ENCODE data around the gene SURF1. TPM values are rescaled to one million over a fixed set of nuclear protein-coding genes. Genes with fewer than 3 reads are reported as not detected.

The SURF1 gene
- total and polyA plus RNA-seq, 7 donors, result 27.7 to 127 (median 54.9) TPM

DNA sequence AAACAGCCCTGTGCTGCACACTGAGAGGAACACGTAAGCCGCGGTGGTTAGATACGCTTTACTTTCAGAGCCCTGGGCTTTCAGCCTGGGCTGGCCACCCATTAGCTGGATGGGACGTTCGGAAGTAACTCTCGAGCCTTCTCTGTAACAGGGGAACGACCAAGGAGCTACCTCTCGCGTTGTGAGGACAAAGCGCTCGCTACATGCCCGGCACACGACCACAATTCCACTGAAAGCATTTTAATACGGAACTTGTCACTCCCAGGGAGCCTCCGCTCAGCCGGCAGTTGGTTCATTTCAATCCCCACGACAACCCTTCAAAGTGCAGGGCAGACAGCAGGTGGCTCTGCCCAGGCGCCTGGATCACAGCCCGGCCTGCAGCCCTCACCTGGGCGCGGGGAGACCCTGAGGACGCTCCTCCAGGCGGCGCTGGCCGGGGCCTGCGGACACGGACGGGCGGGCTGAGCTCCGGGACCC, 368 bp downstream of the SURF1 start:
- no peak for TF ChIP-seq CTCF (IDR thresholded peaks at IDR 0.05)
- Histone ChIP-seq H3K27me3 (ENCODE audit: insufficient read depth in 3 of 3, low read length in 2 of 3) (no peaks in the 10 kb centered on the region), H3K4me1 (peaks cover 26% of the 10 kb centered on the region), H3K9me3 (no peaks in the 10 kb centered on the region), H3K36me3 (ENCODE audit: insufficient read depth in 1 of 2, low read depth in 1 of 2) (peaks cover 0 to 54% of the 10 kb centered on the region in 2 donors), H3K4me3 (peak overlapping the region; percentile 72), H3K27ac (peak overlapping the region; percentile 79)
- DNase-seq, result no peak
- intact Hi-C loops (cut with DNase I), result loop anchor here in 1 of 2 donors (5.0 to 10.0 kb wide), 3 partner anchors 51 to 131 kb away; no protein-coding TSS in a partner anchor
- peak; percentile 23 to 58 (median 44) for ATAC-seq
- 0 to 2% (median 0%) methylated on average over 21 to 31 of the region's 31 CpGs for WGBS, 3 donors

GRCh38 chr9:133354766-133355165, 1.5 kb downstream of the SURF1 start:
- peaks cover 4 to 56% of the 10 kb centered on the region in 2 donors for H3K36me3 ChIP-seq (ENCODE audit: insufficient read depth in 1 of 2, low read depth in 1 of 2)
- peaks cover 30% of the 10 kb centered on the region for H3K4me1 ChIP-seq
- no peaks in the 10 kb centered on the region for H3K9me3 ChIP-seq
- intact Hi-C loops (cut with DNase I), result loop anchor here in 1 of 2 donors (5.0 to 10.0 kb wide), 3 partner anchors 53 to 133 kb away; no protein-coding TSS in a partner anchor
- no peak for TF ChIP-seq CTCF (IDR thresholded peaks at IDR 0.05)
- DNase-seq (no peak), ATAC-seq (no peak)
- H3K4me3 ChIP-seq, result peak overlapping the region; percentile 72
- 57 to 68% (median 65%) methylated on average over 7 of the region's 7 CpGs for WGBS, 3 donors
- no peak overlapping the region for H3K27ac ChIP-seq
- no peaks in the 10 kb centered on the region for H3K27me3 ChIP-seq (ENCODE audit: insufficient read depth in 3 of 3, low read length in 2 of 3)

GRCh38 chr9:133353548-133353947, 2.7 kb downstream of the SURF1 start:
- Histone ChIP-seq H3K9me3 (no peaks in the 10 kb centered on the region), H3K27ac (no peak overlapping the region), H3K4me1 (peaks cover 41% of the 10 kb centered on the region), H3K36me3 (ENCODE audit: insufficient read depth in 1 of 2, low read depth in 1 of 2) (peaks cover 7 to 61% of the 10 kb centered on the region in 2 donors), H3K27me3 (ENCODE audit: insufficient read depth in 3 of 3, low read length in 2 of 3) (no peaks in the 10 kb centered on the region), H3K4me3 (no peak overlapping the region)
- ATAC-seq (no peak), DNase-seq (no peak)
- intact Hi-C loops (cut with DNase I), result loop anchor here in 1 of 2 donors (2.0 to 10.0 kb wide), 2 partner anchors 21 to 111 kb away; no protein-coding TSS in a partner anchor
- 73 to 80% (median 74%) methylated on average over 5 of the region's 5 CpGs for WGBS, 3 donors
- TF ChIP-seq CTCF (IDR thresholded peaks at IDR 0.05), result no peak

DNA sequence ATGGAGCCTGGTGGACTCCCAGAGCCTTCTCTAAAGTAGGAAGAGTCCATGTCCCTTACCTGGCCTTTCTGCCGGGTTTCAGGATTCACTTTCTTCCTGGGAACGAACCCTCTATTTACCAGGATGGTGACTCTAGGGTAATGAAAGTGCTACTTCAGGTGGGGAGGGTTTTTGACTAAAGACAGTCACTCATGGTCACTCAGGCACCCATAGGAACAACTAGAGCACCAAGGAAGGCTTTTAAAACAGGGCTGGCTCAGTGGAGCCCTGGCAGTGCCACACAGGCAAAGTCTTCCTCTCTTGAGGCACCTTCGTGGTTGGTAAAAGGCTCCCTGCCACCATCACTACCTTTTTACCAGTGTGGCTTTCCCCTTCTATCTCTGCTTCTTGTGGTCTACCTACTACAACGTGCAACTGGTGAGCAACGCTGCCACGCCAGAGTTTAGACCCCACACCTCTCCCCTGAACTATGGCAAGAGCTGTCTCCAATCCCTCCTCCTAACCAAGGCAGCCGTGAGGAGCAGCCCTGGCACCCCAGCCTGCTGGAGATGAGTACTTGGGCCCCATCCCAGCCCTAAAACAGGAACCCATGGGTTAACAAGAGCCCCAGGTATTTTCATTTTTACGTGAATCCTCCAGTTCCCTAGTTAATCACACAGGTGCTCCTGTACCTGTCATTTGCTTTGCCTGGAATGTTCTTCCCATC, 3.5 kb downstream of the SURF1 start:
- Histone ChIP-seq H3K27me3 (ENCODE audit: insufficient read depth in 3 of 3, low read length in 2 of 3) (no peaks in the 10 kb centered on the region), H3K9me3 (no peaks in the 10 kb centered on the region), H3K4me1 (peaks cover 40% of the 10 kb centered on the region), H3K4me3 (no peak overlapping the region), H3K36me3 (ENCODE audit: insufficient read depth in 1 of 2, low read depth in 1 of 2) (peaks cover 7 to 61% of the 10 kb centered on the region in 2 donors), H3K27ac (no peak overlapping the region)
- no peak for ATAC-seq
- intact Hi-C loops (cut with DNase I), result loop anchor here in 1 of 2 donors (2.0 to 10.0 kb wide), 2 partner anchors 22 to 112 kb away; no protein-coding TSS in a partner anchor
- TF ChIP-seq CTCF (IDR thresholded peaks at IDR 0.05), result no peak
- WGBS, 3 donors, result 66 to 71% (median 68%) methylated on average over 8 of the region's 8 CpGs
- DNase-seq, result no peak

All from psoas muscle (tissue), 8 donors.